CD4-positive, alpha-beta T cell treated with Interleukin-15 for 1 hour (primary cell): ENCODE measurements around the gene DPP6.

Experiments
- DNase-seq: peaks from one replicate; pipeline ENCODE4 v3.0.0-alpha.2; 2020

Gene DPP6

DNA sequence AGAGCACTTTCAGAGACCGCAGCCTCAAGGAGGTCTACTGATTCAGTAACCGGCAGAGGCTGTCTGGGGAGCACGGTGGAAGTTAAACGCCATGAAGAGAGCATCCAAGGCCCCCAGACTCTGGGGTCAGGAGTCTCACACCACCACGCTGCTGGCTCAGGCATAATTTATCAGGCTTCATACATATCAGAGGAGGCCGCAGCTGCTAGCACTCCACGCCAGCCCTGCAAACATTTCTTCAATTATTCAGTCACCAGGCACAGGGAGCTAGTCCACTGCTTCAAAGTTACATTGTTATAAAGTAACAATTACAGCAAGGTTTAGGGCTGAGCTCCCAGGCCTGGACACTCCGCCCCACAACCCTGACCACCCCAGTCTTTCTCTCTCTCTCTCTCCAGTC is 852.9 kb downstream of the DPP6 start:
- no peak for DNase-seq

DNA sequence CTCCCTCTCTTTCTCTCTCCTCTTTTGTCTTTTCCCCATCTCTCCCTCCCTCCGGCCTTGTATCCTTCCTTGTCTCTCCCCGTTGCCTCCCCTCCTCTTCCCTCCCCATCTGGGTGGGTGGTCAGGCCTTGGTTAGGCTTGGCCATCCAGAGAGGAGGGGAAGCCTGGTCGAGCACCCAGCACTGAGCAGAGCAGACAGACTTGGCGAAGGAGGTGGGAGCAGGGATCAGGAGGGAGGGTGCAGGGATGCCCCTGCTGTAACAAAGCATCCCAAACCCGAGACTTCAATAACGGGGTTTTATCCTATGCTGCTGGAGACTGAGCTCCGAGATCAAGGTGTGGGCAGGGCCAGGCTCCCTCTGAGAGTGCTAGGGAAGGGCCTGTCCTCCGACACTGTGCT is 853.4 kb downstream of the DPP6 start:
- DNase-seq, result no peak

DNA sequence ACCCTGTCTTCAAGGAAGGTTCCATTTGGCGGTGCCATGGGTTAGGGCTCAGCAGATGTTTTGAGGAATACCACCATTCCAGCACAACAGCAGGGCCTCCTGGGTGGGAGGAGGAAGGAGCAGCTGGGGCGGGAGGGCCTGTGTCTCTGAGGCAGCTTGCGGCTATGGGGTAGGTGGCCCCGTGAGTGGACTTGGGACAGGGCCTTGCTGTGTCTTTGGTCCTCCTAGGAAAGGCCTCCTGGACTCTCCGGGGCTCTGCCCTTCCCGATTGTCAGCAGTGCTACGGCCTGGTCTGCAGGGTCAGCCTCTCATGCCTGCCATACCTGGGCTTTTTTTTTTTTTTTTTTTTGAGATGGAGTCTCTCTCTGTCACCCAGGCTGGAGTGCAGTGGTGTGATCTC is 854.0 kb downstream of the DPP6 start:
- DNase-seq, result no peak

DNA sequence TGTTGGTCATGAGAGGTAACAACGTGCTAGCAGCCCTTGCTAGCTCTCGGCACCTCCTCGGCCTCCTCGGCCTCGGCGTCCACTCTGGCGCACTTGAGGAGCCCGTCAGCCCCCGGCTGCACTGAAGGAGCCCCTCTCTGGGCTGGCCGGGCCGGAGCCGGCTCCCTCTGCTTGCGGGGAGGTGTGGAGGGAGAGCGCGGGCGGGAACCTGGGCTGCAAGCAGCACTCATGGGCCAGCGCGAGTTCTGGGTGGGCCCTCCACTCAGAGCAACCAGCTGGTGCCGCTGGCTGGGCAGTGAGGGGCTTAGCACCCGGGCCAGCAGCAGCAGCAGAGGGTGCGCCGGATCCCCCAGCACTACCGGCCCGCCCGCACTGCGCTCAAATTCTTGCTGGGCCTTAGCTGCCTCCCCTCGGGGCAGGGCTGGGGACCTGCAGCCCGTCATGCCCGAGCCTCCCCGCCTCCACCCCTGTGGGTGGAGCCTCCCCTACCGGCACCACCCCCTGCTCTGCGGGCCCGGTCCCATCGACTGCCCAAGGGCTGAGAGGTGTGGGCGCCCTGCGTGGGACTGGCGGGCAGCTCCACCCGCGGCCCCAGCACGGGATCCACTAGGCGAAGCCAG is 854.6 kb downstream of the DPP6 start:
- DNase-seq, result no peak

DNA sequence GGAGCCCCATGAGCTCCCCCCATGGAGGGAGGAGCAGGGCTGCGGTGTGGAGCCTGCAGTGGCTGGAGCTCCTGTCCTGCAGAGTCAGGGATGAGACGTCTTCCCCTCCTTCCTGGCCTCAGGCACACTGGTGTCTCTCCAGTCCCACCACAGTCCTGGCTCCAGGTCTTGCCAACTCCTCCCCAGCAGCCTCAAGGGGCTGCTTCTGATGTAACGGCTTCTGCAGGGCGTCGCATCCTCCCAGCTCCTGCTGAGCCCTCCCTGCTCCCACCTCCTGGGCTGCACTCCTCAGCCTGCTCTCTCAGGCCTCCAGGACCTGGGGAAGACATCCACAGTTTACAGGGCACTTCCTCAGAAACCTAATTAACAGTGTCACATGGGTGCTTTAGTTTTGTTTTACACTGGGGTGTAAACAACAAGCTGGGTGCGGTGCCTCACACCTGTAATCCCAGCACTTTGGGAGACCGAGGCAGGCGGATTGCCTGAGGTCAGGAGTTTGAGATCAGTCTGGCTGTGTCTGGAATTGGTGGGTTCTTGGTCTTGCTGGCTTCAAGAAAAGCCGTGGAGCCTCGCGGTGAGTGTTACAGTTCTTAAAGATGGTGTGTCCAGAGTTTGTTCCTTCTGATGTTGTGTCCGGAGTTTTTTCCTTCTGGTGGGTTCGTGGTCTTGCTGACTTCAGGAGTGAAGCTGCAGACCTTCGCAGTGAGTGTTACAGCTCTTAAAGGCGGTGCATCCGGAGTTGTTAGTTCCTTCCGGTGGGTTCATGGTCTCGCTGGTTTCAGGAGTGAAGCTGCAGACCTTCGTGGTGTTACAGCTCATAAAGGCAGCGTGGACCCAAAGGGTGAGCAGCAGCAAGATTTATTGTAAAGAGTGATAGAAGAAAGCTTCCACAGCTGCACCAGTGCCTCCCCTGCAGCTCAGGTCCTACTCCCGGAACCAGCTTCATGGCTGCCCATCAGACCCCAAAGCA is 855.7 kb downstream of the DPP6 start:
- no peak for DNase-seq

DNA sequence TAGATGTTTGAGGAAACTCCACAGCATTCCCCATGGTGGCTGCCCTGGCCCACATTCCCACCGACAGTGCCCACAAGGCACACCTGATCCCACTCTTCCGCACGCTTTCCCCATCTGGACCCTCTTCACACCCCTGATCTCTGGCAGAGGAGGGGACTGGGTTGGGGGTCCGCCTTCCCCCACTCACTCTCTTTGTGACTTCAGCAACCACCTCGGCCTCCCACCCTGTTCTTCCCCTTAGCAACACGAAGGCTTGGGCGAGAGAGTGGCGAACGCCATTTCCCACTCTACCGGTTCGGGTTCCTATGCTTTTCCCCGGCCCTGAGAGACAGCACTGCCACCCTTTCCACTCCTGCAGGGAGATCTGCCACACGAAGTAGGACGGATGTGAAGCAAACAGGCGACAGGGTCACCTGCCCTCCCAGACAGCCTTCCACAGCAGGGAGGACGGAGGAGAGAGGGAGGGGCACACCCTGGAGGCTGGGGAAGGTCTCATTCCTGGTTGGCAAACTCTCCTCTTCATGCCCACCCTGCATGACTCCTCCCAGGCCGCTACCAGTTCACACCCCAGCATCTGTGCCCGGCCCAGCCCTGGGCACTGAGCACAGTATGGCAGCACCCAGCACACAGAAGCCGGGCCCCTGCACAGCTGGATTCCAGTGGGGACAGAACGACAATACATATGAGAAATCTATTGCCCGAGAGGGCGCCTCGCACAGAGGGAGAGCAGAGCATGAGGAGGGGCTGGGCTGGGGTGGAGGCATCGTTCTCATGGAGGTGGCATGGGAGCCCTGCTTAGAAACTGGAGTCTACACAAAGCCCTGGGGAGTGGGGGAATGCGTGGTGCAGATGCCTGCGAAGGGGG is 857.3 kb downstream of the DPP6 start:
- DNase-seq, result no peak

DNA sequence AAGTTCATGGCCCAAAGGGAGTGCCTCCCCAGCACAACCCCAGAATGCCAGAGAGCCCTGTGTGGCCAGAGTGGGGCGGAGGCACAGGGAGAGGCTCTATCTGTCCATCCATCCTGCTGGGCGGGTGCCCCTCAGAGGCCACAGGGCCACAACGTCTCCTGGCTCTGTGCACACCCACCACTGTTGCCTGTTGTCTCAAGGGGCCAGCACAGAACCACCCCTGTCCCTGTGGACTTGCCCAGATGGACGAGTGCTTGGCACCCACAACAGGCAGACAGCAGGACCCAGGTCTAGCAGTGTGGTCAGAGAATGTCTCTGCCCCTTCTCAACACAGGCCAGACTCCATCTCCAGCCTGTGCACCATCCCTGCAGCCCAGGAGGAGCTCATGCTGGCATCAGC is 857.9 kb downstream of the DPP6 start:
- DNase-seq, result no peak

DNA sequence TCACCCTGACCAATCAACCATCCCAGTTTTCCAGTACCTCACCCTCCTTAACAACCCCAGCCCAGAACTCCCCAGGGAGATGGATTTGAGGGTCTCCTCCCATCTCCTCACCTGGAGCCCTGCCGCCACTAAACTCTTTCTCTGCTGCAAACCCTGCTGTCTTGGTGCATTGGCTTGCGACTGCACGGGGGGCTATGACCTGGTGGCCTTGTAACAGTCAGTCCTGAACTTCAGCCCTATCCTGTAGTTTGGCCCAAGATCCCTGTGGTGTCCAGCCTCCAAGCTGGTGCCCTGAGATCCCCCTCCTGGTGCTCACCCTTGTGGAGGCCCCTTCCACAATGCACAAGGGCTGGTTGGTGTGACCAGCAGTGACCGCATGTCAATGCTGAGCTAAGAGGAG is 858.8 kb downstream of the DPP6 start:
- DNase-seq, result no peak

DNA sequence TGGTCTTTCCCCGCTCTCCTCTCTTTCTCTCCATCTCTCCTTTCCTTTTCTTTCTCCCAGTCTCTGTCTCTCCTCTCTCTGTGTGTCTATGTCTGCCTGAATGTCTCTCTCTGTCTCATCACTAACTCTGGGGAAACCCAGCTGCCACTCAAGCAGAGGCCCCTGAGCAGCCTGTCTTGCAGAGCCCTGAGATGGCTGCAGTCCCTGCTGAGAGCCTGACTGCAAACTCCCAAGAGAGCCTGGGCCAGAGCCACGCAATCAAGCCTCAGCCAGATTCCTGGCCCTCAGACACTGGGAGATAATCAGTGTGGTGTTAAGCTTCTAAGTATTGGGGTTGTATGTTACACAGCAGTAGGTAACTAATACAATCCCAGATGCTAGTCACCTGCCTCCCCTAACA is 859.2 kb downstream of the DPP6 start:
- DNase-seq, result no peak

DNA sequence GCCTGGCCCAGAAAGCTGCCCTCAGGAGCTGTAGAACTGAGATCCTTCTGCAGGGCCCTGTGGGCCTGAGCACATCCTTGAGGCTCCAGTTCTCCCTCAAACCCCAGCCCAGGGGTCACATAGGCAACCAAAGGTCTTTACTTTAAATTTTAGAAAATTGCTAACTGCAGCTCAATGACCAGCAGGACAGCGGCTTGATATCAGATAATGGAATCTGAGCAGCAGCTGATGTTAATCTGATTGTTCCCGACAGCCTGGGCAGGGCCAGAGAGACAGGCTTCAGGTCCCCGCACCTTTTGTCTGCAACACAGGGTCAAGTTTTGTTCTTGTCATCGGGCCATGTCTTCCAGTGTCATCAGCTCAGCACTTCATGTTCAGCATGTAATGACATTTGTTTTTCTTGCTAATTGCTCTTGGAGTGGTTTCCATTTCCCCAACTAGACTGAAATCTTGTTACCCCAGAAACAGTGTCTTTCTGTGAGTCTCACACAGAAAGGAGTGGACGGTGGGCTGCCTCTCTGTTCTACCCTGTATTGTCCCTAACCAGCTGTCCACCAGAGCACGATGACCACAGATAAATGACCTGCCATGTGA is 859.8 kb downstream of the DPP6 start:
- no peak for DNase-seq

DNA sequence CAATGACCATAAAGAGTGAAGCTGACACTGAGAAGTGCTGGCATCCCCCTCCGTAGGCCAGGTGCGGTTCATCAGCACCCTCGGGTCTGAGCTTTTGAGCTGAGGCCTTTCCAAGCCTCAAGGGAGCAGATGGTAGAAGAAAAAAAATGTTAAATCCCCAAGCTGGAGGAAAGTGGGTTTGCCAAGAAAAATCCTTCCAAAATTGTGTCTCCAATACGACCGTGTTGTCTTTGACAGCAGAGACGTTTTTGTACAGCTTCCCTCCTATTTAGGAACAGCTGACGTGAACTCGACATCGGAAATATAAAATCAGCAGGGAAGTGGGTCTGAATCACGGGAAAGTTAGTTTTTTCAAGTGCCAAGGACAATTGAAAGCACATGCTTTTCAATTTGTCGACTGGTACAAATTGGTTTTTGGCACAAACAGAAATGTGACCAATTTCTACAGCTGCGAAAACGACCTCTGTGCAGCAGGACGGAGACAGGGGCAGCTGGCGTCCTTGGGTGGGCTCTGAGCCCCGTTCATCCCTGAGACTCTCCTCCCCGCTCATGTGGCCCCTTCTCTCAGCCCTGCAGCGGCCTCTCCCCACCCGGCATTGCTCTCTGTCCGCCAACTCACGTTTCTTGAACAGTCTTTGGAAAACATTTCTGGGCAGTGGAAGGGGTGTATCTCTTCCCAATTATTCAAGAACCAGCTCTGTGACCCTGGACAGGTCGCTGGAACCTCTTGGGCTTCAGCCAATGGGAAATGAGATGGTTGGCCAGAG is 860.9 kb downstream of the DPP6 start:
- DNase-seq, result no peak

DNA sequence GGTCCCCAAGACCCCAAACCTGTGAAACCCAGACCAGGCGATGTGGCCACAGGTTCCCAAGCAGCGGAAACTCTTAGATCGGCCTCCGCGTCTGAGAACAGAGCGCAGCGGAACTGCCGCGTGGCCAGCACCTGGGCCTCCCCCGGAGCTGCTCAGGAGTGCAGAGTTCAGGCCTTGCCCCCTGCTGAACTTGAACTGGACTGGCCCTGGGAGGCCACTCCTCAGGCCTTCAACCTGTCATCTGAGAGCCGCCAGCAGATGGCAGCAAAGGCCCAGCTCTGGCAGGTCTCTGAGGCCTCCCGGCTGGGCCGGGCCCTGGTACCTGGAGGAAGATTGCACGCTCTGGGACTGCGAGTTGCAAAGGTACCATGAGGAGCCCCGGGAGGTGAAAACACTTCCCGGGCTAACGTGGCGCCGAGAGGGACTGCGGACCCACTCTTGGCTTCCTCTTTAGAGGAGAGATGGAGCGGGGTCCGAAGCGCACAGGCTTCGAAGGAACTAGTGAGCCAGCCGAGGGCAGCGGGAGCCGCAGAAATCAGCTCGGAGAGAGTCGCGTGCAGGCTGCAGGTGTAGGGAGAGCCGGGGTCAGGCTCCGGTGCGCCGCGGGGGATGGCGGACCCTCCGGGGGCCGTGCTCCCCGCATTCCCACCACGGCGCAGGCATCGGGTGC is 861.6 kb downstream of the DPP6 start:
- peak; percentile 83 for DNase-seq

DNA sequence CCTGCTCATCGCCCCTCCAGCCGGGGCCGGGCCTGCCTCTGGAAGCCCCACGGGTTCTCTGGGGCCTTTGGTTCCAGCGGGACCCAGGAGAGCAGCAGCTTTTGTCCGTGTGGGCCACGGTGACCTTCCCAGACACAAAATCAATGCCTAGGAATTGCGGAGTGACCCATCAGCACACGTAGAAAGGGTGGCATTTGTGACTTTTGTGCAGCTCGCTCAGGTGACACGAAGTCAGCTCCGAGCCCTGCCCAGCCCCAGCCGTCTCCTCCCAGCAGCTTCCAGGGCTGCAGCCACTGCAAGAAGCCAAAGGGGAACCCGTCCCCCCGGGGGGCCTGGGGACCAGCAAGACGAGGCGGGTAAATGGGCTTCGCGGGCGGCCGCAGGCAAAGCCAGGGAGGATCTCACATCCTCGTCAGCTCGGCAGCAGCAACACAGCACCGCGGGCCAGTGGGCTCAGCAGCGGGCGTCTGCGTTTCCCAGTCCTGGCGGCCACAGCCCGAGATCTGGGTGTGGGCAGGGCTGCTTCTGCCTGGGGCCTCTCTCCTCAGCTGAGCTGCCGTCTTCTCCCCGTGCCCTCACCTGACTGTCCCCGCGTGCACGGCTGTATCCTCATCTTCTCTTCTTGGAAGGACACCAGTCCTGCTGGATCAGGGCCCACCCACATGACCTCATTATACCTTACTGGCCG is 862.3 kb downstream of the DPP6 start:
- no peak for DNase-seq

DNA sequence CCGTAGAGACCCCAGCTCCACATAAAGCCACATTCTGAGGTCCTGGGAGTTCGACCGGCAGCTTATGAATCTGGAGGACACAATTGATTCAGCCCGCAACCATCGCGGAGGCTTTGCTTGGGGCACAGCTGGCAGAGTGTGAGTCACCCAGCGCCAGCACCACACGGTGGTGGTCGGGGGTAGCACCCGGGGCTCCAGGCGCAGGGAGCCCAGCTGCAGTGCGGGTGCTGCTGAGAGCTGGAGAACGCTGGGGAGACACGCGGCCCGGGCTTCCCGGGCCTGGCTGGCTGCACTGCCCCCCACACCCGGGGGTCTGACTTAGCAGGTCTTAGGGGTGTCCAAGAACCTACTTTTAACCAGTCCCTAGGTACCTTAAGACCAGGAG is 862.8 kb downstream of the DPP6 start:
- no peak for DNase-seq

DNA sequence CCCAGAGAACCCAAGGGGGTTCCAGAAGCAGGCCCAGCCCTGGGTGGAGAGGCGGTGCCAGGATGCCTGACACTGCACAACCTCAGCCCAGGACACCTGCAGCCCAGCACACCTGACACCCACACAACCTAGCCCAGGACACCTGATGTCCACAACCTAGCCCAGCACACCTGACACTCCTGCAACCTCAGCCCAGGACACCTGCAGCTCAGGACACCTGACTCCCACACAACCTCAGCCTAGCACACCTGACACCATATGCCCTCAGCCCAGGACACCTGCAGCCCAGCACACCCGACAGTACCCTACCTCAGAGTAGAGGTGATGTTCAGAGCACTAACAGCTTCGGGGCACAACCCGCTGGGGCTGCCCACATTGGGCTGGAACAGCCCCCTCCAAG is 863.4 kb downstream of the DPP6 start:
- no peak for DNase-seq

DNA sequence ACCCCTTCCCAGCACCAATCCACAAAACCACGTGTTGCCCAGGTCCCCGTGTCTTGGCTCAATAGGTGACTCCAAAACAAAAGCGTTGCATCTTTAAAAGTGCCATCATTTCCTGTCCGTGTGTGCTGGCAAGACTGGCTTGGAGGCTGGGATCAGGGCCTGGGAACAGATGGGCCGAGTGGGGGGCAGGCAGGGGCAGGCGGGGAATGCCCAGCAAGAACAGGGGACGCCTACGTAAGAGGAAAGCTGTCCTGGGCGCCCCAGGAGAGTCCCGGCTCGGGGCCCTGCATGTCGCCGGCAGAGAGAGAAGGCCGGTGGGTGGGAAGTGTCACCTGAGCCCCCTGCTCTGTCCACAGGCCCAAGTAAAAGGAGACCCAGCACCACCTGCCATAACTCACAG is 864.2 kb downstream of the DPP6 start:
- DNase-seq, result no peak

DNA sequence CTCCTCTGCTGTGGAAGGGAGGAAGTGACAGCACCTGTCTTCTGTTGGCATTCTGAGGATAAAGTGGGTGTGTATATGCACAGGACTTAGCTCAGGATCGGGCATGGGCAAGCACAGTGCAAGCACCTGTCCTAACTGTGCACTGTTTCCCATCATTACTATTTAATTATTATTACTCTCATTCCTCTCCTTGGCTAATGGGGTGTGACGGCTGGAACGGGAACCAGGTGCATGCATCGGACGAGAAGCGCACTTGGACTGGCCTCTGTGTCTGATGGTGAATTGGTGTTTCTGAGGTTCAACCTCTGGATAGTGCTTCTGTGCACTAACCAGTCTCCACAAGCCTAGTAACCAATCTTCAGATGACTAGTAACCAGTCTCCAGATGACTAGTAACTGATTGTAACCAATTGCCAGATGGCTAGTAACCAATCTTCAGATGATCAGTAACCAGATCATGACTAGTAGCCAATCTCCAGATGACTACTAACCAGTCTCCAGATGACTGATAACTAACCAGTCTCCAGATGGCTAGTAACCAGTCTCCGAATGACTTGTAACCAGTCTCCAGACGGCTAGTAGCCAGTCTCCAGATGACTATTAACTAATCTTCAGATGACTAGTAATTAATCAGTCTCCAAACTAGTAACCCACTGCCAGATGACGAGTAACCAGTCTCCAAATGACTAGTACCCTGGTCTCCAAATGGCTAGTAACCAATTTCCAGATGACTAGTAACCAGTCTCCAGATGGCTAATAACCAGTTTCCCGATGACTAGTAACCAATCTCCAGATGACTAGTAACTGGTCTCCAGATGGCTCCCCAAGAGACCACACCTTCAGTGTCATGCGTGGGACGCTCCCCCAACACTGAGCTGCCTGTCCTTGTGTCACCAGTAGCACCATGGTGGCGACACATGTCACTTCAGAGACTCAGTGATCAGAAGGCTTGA is 864.9 kb downstream of the DPP6 start:
- DNase-seq, result no peak

DNA sequence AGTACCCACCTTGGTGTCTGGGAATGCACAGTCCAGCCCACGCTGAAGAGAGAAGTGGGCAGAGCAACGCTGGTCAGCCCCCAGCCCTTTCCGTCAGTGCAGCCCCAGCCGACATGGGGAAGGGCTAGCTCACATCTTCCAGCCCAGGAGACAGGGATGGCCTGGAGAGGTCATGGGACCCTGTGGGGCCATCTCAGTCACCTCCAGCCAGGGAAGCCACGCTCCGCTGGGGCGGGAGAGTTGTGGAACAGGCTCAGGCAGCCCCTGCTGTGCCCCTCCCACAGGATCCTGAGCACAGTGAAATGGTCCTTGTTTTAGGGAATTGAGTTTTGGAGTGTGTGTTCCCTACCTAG is 865.6 kb downstream of the DPP6 start:
- DNase-seq, result no peak

DNA sequence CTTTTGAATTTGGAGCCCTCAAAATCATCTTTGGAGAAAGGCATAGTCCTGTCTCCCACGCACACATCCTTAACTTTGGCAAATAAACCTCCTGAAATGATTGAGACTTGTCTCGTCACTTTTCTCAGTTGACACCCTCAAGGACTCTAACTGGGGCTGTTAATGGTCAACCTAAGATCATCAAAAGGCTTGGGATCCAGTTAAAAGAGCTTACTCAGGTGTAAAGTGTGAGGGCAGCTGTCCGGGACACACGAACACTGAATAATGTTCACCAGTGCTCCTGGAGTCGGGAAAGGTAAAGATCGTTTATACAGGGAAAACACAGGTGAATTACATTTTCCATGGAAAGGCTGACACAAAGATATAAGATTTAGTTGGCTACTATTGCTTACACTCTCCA is 866.1 kb downstream of the DPP6 start:
- no peak for DNase-seq

DNA sequence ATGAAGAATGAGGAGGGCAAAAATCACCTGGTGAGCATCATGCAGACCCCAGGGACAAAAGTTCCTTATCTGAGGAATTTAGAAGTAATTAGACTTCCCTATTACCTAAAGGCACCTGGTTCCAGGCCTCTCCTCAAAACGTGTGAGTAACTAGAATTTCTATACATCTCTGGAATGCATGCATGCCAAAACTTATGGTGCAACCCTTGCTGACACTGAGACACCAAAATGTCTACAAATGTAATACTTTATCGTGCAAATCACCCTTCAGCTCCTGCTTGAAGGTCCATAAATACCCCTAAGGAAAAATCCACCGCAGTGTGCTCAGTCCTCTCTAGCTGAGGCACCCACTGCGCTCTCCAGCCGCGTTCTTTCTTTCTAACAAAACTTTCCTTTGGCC is 866.5 kb downstream of the DPP6 start:
- no peak for DNase-seq
